Measurements from ENCODE around the gene LNX1.

LNX1 gene

DNA sequence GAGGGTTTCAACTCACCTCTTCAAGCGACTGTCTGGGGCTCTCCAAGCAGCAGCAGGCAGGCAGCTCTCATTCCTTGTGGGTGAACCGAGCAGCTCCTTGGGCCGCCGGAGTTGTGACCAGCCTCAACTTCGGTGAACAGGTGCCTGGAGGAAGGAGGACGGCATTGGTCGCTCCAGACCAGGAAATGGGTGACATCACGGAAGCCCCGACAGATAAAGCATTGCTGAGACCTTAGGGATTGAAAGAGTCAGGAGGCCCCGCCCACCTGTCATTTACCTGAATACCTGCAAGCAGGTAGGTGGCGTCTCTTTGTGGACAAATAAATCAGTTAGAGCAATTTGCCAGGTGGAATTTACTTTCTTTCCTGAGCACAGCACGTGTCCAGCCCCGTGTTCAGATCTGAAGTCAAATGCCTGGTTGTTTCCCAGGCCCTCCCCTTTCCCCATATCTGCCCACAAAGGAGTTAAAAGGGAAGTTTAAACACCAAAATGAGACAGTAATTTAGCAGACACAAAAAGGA, at the start of gene LNX1:
TSS of gene LNX1 (minus strand) at position 115 of the 521 bp plus-strand sequence. CDS start 17,484 bp downstream, outside the sequence.
- in situ Hi-C loops (cut with MboI; ENCODE audit: low sequenced_read_pairs) = no loop called here

DNA sequence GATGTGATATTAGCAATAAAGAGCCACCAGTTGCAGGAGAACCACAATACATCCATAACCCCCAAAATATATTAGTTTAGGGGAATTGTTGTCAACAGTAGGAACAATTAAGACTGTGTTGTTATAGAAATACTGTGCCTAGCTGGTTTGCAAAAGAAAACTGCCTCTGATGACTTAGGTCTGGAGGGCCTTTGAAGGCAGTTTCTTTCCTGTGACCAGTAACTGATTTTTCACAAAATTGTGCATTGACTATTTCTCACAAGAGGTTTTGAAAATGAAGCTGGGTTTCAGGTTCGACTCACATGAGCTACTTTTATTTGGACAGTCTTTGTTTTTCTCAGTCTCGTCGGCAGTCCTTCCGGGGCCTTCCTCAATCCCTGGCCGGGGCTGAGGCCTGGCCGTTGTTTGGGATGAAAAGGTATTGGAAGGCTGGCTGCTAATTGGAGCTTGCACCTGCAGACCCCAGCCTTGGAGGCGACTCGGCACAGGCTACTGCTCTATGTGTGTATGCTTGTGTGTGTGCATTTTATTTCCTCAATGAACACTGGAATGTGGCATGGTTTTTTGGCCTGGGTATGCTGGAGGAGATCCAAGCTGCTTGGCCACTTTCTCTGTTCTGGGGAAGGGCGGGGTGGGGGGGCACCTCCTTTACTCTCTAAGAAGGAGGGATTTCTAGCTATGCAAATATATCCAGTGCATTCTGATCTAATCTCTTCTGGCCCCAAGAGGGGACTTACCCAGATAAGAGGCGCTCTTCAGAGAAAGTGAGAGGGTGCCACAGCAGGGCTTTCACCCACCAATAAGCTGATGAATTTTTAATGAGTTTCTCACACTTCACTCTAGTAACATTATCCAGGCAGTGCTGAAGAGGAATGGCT, 49.5 kb upstream of the LNX1 start:
- in situ Hi-C loops (cut with MboI; ENCODE audit: low sequenced_read_pairs) = no loop called here

DNA sequence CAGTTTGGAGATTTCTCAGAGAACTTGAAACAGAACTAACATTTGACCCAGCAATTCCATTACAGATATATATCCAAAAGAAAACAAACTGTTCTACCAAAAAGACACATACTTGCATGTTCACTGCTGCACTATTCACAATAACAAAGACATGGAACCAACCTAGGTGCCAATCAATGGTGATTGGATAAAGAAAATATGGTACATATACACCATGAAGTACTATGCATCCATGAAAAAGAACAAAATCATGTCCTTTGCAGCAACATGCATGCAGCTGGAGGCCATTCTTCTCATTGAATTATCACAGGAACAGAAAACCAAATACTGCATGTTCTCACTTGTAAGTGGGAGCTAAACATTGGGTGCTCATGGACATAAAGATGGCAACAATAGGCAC, 47.6 kb upstream of the LNX1 start:
- in situ Hi-C loops (cut with MboI; ENCODE audit: low sequenced_read_pairs) = no loop called here

DNA sequence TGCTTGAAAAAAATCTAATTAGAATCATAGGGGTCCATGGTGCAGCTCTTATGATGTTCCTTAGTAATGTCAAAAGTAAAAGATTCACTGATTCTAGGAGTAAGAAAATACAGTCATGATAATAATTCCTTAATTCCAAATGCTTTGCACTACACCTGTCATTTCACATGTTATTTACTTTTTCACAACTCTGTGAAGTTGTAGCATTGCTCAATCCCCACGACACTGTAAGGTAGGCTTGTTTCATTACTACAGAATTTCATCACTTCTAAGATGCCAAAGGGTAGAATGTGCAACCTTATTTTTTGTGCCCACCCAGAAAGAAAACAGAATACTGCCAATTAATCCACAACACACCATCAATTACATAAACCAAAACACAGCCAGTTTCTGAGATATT, 46.1 kb upstream of the LNX1 start:
- in situ Hi-C loops (cut with MboI; ENCODE audit: low sequenced_read_pairs) = no loop called here

GRCh38 chr4:53635697-53636483, 44.6 kb upstream of the LNX1 start:
- in situ Hi-C loops (cut with MboI; ENCODE audit: low sequenced_read_pairs) = no loop called here

- in situ Hi-C loops (cut with MboI; ENCODE audit: low sequenced_read_pairs) = no loop called here
Measured at GRCh38 chr4:53633608-53634007, 42.3 kb upstream of the LNX1 start.

DNA sequence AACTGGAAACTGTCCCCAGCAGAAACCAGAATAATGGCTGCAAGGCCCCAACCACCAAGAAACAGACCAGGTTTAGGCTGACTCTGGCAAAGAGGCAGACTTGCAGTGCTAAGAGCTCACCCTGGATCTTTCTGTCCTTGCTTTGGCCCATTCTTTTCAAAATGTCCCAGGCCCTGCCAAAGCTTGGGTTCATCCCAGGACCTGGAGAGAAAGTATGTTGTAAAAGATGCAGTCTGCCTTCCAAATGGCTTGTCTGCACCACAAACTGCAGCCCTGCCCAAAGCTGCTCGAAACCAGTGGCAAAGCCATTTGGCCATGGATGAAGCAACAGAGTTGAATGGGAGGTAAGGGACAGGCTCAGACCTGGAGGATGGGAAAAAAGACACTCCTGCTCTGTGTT, 38.0 kb upstream of the LNX1 start:
- in situ Hi-C loops (cut with MboI; ENCODE audit: low sequenced_read_pairs) = no loop called here

DNA sequence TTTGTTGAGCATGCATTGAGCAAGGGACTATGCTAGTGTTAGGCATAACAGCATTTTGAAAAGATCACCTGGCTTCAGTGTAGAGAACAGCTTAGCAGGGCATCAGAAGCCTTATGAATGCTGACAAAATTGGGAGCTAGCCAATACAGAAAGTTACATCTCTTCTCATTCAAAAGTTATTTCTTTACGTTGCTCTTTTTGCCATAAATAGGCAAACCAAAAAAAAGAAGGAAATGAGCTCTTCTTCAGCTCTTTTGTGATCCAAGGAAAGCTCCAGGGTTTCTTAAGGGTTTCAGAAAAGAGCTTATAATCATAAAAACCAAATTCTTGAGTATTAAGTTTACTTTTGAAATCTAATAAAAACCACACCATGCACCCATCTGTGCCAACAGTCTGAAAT, 35.2 kb upstream of the LNX1 start:
- in situ Hi-C loops (cut with MboI; ENCODE audit: low sequenced_read_pairs) = no loop called here

DNA sequence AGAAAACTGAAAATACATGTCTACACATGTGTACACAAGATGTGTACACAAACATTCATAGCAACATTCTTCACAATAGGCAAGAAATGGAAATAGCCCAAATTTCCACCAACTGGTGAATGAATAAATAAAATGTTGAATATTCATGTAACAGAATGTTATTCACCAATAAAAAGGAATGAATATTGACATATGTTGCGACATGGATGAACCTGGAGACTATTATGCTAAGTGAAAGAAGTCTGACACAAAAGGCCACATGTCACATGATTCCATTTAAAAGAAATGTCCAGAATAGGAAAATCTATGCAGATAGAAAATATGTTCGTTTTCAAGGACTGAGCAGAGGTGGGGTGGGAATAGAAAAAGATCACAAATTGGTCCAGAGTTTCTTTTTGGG, 34.6 kb upstream of the LNX1 start:
- in situ Hi-C loops (cut with MboI; ENCODE audit: low sequenced_read_pairs) = no loop called here

DNA sequence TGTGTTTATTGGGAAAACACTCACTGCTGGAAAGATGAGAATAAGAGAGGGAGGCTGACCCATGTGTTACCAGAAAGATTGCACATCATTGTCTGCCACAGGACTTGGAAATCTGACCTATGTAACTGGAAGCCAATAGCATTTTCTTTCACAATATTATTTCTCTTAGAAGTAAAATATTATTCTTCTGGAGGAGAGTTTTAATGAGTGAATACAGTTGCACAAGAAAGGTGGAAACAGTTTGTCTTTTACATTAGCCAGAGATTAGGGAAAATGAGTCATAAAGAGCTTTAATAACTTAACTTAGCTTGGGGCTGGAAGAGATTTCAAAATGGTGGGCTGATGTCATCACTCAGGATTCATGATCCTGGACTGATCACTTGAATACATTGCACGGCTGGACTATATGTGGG, 31.5 kb upstream of the LNX1 start:
- in situ Hi-C loops (cut with MboI; ENCODE audit: low sequenced_read_pairs) = no loop called here

DNA sequence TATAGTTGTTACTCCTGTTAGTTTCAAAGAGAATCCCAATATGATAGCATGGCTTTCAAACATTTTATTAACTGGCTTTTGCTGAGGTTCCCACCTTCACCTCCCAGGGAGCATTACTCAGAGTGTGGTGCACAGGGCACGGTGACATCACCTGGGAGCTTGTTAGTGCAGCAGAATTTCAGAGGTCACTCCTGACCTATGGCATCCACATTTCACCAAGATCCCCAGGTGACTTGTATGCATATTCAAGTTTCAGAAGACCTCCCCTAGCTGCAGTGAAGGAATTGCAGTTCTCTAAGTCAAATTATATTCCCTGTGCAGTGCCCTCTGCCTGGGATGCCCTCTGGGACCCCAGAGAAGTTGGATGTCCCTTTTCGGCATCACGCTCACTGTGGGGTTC, 29.7 kb upstream of the LNX1 start:
- in situ Hi-C loops (cut with MboI; ENCODE audit: low sequenced_read_pairs) = no loop called here

- in situ Hi-C loops (cut with MboI; ENCODE audit: low sequenced_read_pairs) = no loop called here
Measured at GRCh38 chr4:53619431-53619830, 28.1 kb upstream of the LNX1 start.

DNA sequence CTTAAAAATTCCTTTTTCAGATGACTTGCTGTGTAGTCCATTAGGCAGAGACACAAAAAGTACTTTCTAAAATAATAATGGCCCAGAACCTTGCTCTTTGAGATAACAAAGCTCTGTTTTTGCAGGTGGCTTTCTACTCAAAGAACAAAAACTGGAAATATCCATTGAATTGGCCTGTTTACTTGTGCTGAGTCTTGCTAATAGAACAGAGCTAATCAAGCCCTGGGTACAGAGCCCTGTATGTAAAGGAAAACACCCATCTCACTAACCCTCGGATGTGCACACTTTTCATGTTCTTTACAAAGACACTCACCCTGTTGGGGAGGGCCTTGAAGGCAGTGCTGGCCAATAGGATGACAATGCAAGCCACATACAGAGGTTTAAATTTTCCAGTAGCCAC, 27.0 kb upstream of the LNX1 start:
- in situ Hi-C loops (cut with MboI; ENCODE audit: low sequenced_read_pairs) = no loop called here

- in situ Hi-C loops (cut with MboI; ENCODE audit: low sequenced_read_pairs) = no loop called here
Measured at GRCh38 chr4:53617101-53617680, 25.9 kb upstream of the LNX1 start.

DNA sequence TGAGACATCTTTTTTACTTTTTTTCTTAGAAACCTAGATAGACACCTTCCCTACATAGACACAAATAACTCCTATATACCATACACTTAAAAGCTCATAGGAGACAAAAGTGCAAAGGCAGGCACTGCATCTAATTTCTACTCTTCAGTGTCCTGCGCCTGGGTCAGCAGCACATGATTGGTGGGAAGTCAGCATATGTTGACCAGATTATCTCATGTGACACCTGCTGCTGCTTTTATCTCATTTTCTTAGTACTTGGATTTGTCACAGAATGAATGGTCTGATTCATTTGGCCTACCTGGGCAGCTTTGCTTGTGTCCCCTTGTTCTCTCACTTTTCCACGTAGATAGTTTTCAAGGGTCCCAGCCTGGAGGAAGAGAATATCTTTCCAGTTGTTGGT, 24.9 kb upstream of the LNX1 start:
- in situ Hi-C loops (cut with MboI; ENCODE audit: low sequenced_read_pairs) = no loop called here

- in situ Hi-C loops (cut with MboI; ENCODE audit: low sequenced_read_pairs) = no loop called here
Measured at GRCh38 chr4:53614591-53614990, 23.3 kb upstream of the LNX1 start.

DNA sequence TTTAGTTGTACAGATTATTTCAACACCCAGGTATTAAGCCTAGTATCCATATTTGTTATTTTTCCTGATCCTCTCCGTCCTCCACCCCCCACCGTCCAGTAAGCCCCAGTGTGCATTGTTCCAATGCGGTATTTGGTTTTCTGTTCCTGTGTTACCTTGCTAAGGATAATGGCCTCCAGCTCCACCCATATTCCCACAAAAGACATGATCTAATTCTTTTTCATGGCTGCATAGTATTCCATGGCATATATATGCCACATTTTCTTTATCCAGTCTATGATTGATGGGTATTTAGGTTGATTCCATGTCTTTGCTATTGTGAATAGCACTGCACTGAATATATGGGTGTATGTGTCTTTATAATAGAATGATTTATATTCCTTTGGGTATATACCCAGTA, 22.1 kb upstream of the LNX1 start:
- in situ Hi-C loops (cut with MboI; ENCODE audit: low sequenced_read_pairs) = no loop called here

GRCh38 chr4:53608649-53609048, 17.4 kb upstream of the LNX1 start:
- in situ Hi-C loops (cut with MboI; ENCODE audit: low sequenced_read_pairs) = no loop called here

DNA sequence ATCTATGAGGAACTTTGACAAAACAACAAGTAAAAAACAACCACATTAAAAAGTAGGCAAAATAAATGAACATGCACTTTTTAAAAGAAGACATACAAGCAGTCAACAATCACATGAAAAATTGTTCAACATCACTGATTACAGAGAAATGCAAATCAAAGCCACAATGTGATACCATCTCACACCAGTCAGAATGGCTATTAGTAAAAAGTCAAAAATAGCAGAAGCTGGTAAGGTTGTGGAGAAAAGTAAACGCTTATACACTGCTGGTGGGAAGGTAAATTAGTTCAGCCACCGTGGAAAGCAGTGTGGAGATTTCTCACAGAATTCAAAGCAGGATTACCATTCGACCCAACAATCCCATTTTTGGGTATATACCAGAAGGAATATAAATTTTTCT, 17.0 kb upstream of the LNX1 start:
- in situ Hi-C loops (cut with MboI; ENCODE audit: low sequenced_read_pairs) = no loop called here

GRCh38 chr4:53605783-53606182, 14.5 kb upstream of the LNX1 start:
- in situ Hi-C loops (cut with MboI; ENCODE audit: low sequenced_read_pairs) = no loop called here

DNA sequence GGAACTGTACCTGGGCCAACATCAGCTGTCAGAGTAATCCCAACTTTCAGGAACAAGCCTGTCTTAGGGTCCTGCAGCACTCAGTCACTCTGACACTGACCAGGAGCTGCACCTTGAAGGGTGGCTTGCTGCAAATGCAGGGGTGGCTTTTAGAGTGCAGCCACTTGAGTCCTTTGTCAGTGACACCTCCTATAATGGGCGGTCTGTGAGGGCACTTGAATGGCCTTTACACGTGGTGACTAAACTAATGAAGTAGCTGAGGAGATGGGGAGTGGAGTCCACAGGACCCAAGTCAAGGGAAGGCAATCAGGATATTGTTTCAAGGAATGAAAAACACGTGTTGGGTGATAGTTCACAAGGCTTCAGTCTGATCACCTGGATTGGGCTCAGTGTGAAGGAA, 11.1 kb upstream of the LNX1 start:
- in situ Hi-C loops (cut with MboI; ENCODE audit: low sequenced_read_pairs) = no loop called here
